ENCODE measurements around the gene ZNF143.

The ZNF143 gene

DNA sequence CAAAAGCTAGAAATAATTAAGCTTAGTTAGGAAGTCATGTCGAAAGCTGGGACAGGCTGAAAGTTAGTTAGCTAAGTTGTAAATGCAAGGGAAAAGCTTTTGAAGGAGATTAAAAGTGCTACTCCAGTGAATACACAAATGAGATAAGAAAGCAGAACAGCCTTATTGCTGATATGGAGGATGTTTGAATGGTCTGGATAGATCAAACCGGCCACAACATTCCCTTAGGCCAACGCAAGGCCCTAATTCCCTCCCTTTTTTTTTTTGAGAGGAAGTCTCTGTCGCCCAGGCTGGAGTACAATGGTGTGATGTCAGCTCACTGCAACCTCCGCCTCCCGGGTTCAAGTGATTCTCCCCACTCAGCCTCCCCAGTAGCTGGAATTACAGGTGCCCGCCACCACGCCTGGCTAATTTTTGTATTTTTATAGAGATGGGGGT, 89.4 kb downstream of the ZNF143 start:
- no peak for DNase-seq

GRCh38 chr11:9561279-9561982, 100.6 kb downstream of the ZNF143 start:
- no peak for DNase-seq

DNA sequence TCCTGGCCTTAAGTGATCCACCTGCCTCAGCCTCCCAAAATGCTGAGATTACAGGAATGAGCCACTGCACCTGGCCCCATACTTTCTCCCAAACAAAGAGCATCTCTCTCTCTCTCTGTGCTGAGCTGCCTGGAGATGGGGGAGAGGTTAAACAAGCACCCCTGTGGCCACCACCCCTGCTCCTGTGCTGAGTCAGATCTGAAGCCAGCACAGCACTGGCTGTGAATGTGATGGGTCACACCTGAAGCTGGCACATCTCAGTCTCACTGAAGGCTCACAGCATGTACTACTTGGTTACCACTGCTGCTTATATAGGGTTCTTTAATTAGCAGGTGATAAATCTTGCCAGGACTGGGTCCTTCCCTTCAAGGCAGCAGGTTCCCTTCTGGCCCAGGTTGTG, 101.9 kb downstream of the ZNF143 start:
- no peak for DNase-seq

- DNase-seq = no peak
These were observed 102.5 kb downstream of the ZNF143 start for GRCh38 chr11:9563196-9563730.

- DNase-seq = peak; percentile 97
These were observed 105.2 kb downstream of the ZNF143 start for GRCh38 chr11:9565822-9566560.

GRCh38 chr11:9566561-9567063, 105.8 kb downstream of the ZNF143 start:
- DNase-seq = no peak

DNA sequence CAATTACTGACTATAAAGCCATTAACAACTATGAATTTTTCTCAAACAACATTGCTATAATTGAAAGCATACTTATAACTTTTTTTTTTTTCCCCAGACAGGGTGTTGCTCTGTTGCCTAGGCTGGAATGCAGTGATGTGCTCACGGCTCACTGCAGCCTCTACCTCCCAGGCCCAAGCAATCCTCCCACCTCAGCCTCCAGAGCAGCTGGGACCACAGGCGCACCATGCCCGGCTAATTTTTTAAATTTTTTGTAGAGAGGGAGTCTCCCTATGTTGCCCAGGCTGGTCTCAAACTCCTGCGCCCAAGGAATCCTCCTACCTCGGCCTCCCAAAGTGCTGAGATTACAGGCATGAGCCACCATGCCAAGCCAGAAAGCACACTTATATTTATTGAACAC, 106.6 kb downstream of the ZNF143 start:
- no peak for DNase-seq

- no peak for DNase-seq
These were observed 107.5 kb downstream of the ZNF143 start for GRCh38 chr11:9568161-9568853.

- DNase-seq = peak; percentile 62
These were observed 108.2 kb downstream of the ZNF143 start for GRCh38 chr11:9568854-9569587.

DNA sequence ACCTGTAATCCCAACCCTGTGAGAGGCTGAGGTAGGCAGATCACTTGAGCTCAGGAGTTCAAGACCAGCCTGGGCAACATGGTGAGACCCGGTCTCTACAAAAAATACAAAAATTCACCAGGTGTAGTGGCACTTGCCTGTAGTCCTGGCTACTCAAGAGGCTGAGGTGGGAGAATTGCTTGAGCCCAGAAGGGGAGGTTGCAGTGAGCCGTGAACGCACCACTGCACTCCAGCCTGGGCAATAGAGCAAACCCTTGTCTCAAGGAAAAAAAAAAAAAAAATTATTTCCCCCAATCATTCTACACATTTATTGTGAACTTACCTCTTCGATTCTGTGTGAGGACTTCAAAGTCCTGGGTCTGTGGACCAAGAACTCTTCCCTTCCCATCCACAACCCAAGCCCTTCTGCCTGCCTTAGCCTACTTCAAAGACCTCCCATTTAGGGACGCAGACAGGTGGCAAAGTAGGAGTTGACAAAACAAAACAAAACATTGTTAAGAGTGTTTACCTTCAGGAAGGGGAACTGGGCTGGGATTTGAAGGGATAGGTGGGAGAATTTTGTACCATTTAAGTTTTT, 108.9 kb downstream of the ZNF143 start:
- DNase-seq = no peak

- DNase-seq = no peak
These were observed 109.7 kb downstream of the ZNF143 start for GRCh38 chr11:9570313-9571025.

DNA sequence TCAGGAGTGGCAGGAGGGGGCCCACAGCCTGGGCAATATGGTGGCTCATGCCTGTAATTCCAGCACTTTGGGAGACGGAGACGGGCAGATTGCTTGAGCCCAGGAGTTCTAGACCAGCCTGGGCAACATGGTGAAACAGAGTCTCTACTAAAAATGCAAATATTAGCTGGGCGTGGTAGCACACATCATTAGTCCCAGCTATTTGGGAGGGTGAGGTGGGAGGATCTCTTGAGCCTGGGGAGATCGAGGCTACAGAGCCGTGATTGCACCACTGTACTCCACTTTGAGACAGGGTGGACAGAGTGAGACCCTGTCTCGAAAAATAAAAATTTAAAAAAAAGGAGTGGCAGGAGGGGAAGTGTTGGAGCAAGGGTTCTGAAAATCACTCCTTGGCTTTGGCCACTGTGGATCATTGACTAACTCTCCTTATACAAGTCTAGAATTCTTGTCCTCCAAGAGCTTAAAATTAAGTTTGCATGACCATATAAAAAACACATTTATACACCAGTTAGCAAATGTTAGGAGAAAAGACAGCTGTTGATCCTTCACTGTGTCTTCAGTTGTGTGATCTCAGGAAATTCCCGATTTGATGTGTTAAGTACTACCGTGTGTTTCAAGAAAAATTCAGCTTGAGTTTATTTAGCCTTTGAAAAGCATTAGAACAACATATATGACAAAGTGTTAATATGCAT, 110.4 kb downstream of the ZNF143 start:
- DNase-seq = no peak

DNA sequence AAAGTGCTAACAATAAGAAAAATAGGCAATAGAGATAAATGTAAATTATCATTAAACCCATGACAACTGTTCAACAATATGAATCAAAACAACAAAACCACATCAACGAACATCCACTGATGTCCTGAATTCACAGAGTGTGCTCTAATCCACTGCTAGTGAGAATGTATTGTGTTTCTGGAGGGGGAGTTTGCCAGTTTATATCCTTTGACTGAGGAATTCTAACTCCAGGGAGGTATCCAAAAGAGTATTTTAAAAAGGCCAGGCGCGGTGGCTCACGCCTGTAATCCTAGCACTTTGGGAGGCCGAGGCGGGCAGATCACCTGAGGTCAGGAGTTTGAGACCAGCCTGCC, 110.9 kb downstream of the ZNF143 start:
- no peak for DNase-seq

GRCh38 chr11:9573052-9573774, 112.4 kb downstream of the ZNF143 start, which contains the start of gene WEE1:
Gene WEE1 (plus strand): TSS chr11:9573670. CDS start chr11:9573934, 264 bp downstream.
- DNase-seq = peak; percentile 93

GRCh38 chr11:9573775-9574621, 113.2 kb downstream of the ZNF143 start:
- DNase-seq = no peak

DNA sequence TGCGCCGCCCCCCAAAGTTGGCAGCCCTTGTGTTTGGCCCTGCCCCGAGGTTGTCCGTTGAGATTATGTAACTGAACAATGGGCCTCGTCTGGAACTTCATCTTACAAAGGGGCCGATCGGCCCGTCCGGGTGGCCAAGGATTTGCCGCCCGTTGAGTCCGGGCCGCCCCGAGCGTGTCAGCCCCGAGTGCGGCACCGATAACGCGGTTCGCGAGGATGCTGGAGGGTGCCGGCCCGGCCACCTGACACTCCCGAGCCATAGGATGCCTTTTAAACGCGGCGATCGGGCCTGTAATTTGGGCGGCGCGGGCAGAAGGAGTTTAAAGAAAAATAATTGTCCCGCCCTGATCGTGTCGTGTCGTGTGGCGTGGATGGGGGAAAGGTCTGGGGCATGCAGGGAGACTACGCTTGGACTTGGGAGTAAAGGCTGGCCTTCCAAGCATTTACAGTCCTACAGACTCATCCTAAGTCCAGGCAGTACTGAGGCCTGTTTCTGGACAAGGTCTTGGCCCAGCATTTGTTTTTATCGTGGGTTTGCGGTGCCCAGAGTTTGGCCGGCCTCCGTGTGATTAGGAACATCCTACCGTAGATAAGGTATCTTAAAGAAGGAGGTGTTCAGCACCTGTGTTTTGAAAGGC, 113.9 kb downstream of the ZNF143 start:
- DNase-seq = no peak

DNA sequence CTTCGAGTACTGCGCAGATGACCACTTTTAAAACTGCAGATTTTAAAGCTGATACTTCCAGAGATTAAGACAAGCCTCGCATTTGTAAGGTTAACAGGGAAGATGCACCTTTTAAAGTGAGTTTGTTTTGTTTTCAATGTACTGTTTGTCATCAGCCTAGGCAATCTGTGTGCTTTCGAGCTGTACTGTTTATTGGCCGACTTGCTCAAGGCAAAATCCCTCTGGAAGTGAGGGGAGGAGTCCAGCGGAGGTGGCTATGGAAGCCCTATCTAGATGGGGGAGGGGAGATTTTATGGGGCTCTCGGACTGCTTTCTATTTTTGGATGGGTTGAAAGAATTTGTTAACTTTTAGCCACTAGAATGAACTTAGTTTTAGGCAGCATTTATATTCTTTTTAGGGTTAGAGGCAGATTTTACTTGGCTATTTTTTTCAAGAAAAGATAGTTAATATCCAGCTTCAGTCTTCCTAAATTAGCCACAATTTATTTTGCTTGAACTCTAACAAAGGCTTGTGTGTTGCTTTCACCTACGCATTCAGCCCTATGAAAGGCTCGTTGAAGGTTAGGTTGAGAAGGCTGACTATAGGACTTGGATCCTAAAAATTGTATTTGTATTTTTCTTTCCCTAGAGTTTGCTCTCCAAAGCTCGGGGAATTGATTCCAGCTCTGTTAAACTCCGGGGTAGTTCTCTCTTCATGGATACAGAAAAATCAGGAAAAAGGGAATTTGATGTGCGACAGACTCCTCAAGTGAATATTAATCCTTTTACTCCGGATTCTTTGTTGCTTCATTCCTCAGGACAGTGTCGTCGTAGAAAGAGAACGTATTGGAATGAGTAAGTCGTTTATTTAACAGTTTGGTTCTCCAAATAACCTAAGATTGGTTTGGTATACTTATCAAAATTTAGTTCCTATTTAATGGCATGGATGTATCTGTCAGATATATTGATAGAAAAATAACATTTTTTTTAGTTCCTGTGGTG, 114.7 kb downstream of the ZNF143 start:
- peak; percentile 89 for DNase-seq
